Activated CD8-positive, alpha-beta memory T cell treated with anti-CD3 and anti-CD28 coated beads, Interleukin-2, amount 50 U/mL, for 48 hours (primary cell): ENCODE results near the gene PDS5B.

Source experiments
- DNase-seq: peaks from one replicate; pipeline ENCODE4 v3.0.0-alpha.2; 2020

Gene PDS5B

GRCh38 chr13:32733690-32734089 is 147.4 kb downstream of the PDS5B start:
- DNase-seq: no peak

- DNase-seq: no peak
Measured at GRCh38 chr13:32734511-32734910, 148.3 kb downstream of the PDS5B start.

DNA sequence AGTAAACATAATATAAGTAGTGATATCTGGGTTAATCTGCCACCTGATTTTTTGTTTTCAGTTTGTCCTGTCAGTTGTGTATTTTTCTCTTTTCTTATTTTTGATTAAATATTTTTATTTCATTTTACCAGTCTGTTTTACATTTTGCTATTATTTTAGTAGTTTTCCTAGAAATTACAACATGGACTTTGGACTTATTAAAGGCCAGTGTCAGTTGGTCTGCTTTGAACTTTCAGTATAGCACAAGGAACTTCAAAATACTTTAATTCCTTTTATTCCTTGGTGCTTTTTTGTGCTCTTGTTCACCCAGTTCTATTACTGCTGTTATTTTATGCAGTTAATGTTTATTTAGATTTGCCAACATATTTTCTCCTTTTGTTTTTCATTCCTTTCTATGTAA is 149.6 kb downstream of the PDS5B start:
- no peak for DNase-seq

DNA sequence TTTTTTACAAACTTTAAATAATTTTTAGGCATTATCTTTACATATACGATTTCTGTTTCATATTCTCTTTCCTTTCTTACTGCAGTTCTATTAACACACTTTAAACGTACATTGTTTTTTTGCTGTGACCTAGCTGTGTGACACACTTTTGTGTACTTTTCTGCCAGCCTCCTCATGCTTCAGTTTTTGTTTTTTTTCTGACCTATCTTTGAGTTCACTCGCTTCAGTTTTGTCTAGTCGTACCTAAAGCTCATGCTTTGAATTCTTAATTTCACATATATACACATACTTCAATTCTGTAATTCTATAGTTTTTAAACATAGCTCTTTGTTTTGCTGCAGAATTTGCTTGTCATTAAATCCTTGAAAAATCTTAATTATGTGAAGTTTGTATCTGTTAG is 150.4 kb downstream of the PDS5B start:
- DNase-seq: no peak

DNA sequence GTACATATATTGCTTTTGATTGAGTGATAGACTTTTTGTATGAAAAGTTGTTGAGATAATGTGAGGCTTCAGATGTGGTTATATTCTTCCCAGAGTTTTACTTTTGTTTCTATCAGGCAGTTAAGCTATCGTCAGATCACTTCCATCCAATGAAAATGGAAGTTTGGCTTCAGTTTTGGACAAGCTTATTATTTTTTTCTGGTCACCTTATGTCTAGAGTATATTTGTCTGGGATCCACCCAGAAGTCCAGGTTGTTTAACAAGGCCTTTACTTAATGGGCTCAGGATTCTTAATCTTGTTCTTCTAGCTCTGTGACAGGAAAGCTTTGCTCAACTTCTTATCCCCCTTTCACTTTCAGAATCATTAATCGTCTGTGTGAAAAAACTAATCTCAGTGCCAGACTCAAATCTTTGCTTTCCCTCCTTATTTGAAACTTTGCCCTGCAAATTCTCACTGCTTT is 150.9 kb downstream of the PDS5B start:
- DNase-seq: no peak

GRCh38 chr13:32737679-32738078 is 151.4 kb downstream of the PDS5B start:
- DNase-seq: no peak

GRCh38 chr13:32745509-32745908 is 159.3 kb downstream of the PDS5B start:
- DNase-seq: no peak

- no peak for DNase-seq
Measured at GRCh38 chr13:32746474-32746873, 160.2 kb downstream of the PDS5B start.

GRCh38 chr13:32748305-32748704 is 162.1 kb downstream of the PDS5B start:
- DNase-seq: no peak

DNA sequence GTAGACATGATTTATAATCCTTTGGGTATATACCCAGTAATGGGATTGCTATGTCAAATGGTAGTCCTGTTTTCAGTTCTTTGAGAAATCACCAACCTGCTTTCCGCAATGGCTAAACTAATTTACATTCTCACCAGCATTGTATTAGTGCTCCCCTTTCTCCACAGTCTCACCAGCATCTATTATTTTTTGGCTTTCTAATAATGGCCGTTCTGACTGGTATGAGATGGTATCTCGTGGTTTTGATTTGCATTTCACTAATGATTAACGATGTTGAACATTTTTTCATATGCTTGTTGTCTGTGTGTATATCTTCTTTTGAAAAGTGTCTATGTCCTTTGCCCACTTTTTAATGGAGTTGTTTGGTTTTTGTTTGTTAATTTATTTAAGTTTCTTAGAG is 165.1 kb downstream of the PDS5B start:
- DNase-seq: no peak

DNA sequence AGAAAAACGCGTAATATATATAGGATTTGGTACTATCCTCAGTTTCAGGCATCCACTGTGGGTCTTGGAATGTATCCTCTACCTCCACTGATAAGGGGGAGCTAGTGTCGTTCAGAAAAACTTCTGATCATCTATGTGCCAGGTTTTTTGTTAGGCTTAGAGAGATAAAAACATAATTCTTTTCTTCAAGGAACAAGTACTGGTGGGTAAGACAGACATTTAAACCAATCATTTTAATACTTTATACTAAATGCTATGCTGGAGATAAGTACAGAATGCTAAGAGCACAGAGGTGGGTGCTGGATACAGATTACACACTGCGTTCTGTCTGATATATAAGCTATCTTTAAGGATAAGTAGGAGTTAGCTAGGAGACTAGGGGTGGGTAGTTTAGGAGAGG is 166.1 kb downstream of the PDS5B start:
- DNase-seq: no peak

- DNase-seq: no peak
Measured at GRCh38 chr13:32752997-32753606, 166.8 kb downstream of the PDS5B start.

DNA sequence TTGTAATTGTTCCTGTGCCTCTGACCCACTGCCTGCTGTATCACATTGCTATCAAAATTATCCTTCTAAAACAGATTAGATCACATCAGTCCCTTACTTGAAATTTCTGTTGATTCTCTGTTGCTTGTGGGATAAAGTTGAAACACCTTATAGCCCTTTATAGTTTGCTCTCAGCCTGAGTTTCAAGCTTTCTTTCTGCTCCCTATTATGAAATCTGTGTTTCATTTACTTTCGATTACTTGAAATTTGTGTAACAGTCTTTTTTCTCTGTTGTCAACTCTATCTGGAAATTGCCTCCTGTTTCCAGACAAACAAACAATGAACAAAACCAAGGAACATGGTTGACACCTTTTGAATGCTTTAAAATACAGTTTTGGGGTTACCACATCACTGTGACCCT is 167.9 kb downstream of the PDS5B start:
- no peak for DNase-seq

- no peak for DNase-seq
Measured at GRCh38 chr13:32759152-32759551, 172.9 kb downstream of the PDS5B start.

DNA sequence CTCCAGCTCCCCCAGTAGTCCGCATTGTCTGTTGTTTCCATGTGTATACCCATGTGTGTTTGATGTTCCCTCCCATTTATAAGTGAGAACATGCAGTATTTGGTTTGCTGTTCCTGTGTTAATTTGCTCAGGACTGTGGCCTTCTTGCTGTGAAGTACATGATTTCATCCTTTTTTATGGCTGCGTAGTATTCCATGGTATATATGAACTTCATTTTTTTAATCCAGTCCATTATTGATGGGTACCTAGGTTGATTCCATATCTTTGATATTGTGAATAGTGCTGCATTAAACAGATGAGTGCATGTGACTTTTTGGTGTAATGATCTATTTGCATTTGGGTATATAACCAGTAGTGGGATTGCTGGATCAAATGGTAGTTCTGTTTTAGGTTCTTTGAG is 175.2 kb downstream of the PDS5B start:
- DNase-seq: no peak

DNA sequence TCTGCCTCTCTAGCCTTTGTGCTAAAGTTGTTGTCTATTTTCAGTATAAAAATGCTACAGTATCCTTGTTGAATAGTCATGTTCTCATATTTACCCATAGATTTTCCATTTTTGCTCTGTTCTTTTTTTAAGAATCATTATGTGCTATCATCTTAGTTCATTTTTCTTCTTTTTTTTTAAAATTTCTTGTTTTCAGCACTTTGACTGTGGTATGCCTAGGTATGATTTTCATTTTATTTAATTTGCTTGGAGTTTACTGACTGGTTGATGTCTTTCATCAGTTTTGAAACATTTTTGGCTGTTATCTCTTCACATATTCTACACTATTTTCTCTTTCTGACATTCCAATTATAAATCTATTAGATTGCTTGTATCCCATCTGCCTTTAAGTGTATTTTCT is 192.9 kb downstream of the PDS5B start:
- no peak for DNase-seq

DNA sequence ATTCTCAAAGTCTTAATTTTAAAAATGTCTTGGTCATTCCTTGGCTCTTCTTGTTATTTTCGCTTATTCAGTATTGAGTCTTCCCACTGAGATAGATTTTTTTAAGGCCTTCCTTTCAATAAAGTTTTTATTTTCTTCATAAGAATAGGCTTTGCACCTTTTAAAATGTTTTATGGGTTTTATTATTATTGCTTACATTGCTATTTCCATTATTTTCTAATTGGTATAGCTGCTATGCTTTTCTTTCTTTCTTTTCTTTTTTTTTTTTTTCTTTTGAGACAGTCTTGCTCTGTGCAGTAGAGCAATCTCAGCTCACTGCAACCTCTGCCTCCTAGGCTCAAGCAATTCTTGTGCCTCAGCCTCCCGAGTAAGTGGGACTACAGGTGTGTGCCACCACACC is 195.7 kb downstream of the PDS5B start:
- DNase-seq: no peak

GRCh38 chr13:32783067-32783466 is 196.8 kb downstream of the PDS5B start:
- no peak for DNase-seq

DNA sequence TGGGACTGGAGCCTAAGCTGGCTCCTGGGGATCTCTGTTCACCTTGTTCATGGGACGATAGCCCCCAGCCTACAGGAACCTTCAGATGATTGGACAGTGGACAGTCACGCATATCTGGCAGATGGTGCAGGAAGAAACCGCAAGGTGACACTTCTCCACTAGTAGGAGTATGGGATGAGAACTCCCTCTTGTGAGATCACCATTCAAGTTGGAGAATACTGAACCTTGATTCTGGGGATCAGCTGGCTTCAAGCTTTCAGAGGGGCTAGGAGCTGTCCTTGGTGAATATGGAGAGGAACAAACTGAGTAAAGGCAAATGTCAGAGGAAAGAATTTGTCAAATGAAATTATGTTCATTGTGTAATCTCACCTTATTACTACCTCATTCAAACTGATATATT is 204.5 kb downstream of the PDS5B start:
- DNase-seq: no peak

DNA sequence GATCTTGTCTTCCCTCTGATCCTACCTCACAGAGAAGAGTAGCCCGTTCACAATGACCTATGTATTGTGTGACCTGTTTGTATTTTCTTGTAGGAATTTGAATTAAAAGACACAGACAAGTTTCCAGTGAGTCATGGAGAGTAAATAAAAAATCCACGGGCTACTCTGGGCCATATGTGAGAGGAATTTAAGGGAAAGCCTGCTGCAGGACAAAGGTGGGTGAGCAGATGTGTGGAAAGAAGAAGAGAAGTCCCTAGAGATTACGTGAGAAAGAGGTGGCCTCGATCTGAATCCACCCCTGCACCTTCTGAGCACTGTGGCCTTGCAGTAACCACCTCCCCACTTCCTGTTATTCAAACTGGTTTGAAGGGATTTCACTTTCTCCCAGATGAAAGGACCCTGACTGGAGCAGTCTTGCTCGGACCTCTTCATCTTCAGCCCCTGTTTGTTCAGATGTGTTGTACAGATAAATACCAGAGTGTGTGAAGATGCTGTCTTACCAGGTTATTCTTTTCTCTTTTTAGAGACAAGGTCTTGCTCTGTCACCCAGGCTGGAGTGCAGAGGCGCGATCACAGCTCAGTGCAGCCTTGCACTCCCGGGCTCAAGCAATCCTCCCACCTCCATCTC is 205.4 kb downstream of the PDS5B start:
- DNase-seq: no peak

- DNase-seq: no peak
Measured at GRCh38 chr13:32796754-32797153, 210.5 kb downstream of the PDS5B start.

DNA sequence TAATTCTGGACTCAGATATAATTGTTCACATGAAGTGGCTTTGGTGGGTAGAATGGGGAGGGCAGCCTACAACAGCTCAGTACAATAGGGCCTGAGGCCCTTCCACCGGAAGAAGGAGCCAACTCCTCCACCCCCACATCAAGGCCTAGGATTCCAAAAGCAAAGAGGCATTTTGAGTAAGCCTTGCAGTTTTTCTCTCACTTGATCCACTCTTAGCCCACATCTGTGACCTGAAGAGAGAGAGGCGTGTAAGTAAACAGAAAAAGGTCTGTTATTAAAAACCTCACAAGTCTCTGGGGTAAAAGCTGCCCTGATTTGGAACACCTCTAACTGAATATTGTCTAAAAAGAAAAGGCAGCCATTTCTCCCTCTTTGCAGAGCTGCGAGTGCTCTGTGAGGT is 215.9 kb downstream of the PDS5B start:
- DNase-seq: no peak

- no peak for DNase-seq
Measured at GRCh38 chr13:32804673-32805230, 218.5 kb downstream of the PDS5B start.

- DNase-seq: no peak
Measured at GRCh38 chr13:32811297-32811800, 225.1 kb downstream of the PDS5B start.
